ENCODE measurements around the gene TEAD1. TPM values are rescaled to one million over a fixed set of nuclear protein-coding genes. Genes with fewer than 3 reads are reported as not detected.

TEAD1 gene
- total and polyA plus RNA-seq, 10 of the 15 experiments (the other 5 are each of a cell fraction or from before 2014, with no cell fraction given): 0.01 to 0.59 (median 0.04) TPM; not detected in 6

DNA sequence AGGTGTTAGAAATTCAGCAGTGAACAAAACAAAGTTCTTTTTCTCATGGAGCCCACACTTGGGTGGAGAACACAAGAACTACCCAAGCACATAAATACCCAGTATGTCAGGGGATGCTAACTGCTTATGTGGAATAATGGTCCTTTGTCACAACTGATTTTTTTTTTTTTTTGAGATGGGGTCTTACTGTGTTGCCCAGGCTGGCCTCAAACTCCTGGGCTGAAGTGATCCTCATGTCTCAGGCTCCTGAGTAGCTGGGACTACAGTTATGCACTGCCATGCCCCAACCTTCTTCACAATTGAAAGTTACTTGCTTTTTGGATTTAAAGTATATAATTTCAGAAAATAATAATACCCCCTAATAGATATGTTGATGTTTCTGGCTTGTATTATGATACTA, 212.3 kb downstream of the TEAD1 start:
- no peak overlapping the region for H3K9ac ChIP-seq (ENCODE audit: control insufficient read depth, insufficient read depth, low read length)
- peaks cover 0 to 2% of the 10 kb centered on the region in 2 experiments; a peak in 1 of 4 replicates for H3K27me3 ChIP-seq (replicated peaks in 1 of 2; ENCODE audit: control insufficient read depth in 2 of 2, insufficient read depth in 2 of 2, low read length in 1 of 2)
- in situ Hi-C loops (cut with MboI) (loop anchor here (5.0 kb wide), 2 partner anchors 289 to 559 kb away; no protein-coding TSS in a partner anchor), intact Hi-C loops (cut with micrococcal nuclease; ENCODE audit: unreplicated experiment) (no loop called here)
- no peaks in the 10 kb centered on the region for H3K4me1 ChIP-seq (ENCODE audit: control insufficient read depth, insufficient read depth, low read length)
- no peaks in the 10 kb centered on the region for H4K20me1 ChIP-seq (ENCODE audit: control insufficient read depth, insufficient read depth)
- FAIRE-seq (no peak), ATAC-seq (no peak), DNase-seq (ENCODE audit: low read depth, low spot score) (no peak)
- H3K4me3 ChIP-seq: no peak overlapping the region
- POLR2A ChIA-PET: interaction anchor here (0.7 kb wide), 1 partner anchor 448 kb away, joined by 5 read pairs; no protein-coding TSS in a partner anchor
- no peaks in the 10 kb centered on the region for H3K9me3 ChIP-seq (replicated peaks; ENCODE audit: control insufficient read depth, insufficient read depth, low read length)
- no peaks in the 10 kb centered on the region for H3K36me3 ChIP-seq (ENCODE audit: control insufficient read depth in 2 of 2, insufficient read depth in 2 of 2, low read length in 1 of 2)
- no TSS peak for BruUV-seq (replicated peaks)
- SMC1A ChIA-PET (ENCODE audit: uncharacterized antibody, unreplicated experiment): interaction anchor here (0.6 kb wide), 1 partner anchor 591 kb away, joined by 4 read pairs; no protein-coding TSS in a partner anchor
- RAD21 ChIA-PET (ENCODE audit: unreplicated experiment): interaction anchor here (0.7 kb wide), 1 partner anchor 289 kb away, joined by 3 read pairs; no protein-coding TSS in a partner anchor
- no peak for TF ChIP-seq CHD2 (IDR thresholded peaks at IDR 0.05; ENCODE audit: borderline replicate concordance, low read depth, low read length)
- TF ChIP-seq TBL1XR1 (IDR thresholded peaks at IDR 0.05; ENCODE audit: low read depth, low read length): no peak
- TF ChIP-seq, protein P1, sequence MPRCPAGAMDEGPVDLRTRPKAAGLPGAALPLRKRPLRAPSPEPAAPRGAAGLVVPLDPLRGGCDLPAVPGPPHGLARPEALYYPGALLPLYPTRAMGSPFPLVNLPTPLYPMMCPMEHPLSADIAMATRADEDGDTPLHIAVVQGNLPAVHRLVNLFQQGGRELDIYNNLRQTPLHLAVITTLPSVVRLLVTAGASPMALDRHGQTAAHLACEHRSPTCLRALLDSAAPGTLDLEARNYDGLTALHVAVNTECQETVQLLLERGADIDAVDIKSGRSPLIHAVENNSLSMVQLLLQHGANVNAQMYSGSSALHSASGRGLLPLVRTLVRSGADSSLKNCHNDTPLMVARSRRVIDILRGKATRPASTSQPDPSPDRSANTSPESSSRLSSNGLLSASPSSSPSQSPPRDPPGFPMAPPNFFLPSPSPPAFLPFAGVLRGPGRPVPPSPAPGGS (IDR thresholded peaks at IDR 0.05; ENCODE audit: borderline replicate concordance, insufficient read depth, low read depth, low read length, poor library complexity, severe bottlenecking): no peak
- TF ChIP-seq SMAD5 (IDR thresholded peaks at IDR 0.05; ENCODE audit: low read depth): no peak
- TF ChIP-seq, protein P2, sequence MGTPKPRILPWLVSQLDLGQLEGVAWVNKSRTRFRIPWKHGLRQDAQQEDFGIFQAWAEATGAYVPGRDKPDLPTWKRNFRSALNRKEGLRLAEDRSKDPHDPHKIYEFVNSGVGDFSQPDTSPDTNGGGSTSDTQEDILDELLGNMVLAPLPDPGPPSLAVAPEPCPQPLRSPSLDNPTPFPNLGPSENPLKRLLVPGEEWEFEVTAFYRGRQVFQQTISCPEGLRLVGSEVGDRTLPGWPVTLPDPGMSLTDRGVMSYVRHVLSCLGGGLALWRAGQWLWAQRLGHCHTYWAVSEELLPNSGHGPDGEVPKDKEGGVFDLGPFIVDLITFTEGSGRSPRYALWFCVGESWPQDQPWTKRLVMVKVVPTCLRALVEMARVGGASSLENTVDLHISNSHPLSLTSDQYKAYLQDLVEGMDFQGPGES (IDR thresholded peaks at IDR 0.05): no peak
- H3K79me2 ChIP-seq (ENCODE audit: control insufficient read depth, insufficient read depth, low read length): no peaks in the 10 kb centered on the region
- no peak overlapping the region for H3K27ac ChIP-seq (ENCODE audit: control insufficient read depth, insufficient read depth)
- CTCF ChIA-PET: interaction anchor here (1.6 to 4.3 kb wide), 2 partner anchors 9 to 287 kb away, joined by 4 to 29 read pairs; no protein-coding TSS in a partner anchor
- H2AFZ ChIP-seq (ENCODE audit: control insufficient read depth, low read depth, low read length): no peak overlapping the region
- H3K4me2 ChIP-seq (ENCODE audit: control insufficient read depth, insufficient read depth): no peak overlapping the region
